IPS-20b (cell line): ENCODE results near the gene ARMH1.

ENCODE experiments used
- H3K27ac ChIP-seq: one replicate; pipeline ENCODE4 v1.5.1; 2013; ENCODE audit warnings: low read length
- H3K27me3 ChIP-seq: 2 replicates; pipeline ENCODE4 v1.6.1; 2013; ENCODE audit warnings: mild to moderate bottlenecking, low read length, inconsistent platforms; ENCODE audit not compliant: insufficient read depth
- H3K36me3 ChIP-seq: 2 replicates; pipeline ENCODE4 v1.6.1; 2013; ENCODE audit warnings: low read depth, mild to moderate bottlenecking, inconsistent platforms, low read length, moderate library complexity; ENCODE audit not compliant: insufficient read depth
- H3K4me1 ChIP-seq: 2 replicates; pipeline ENCODE4 v1.6.1; 2013; ENCODE audit warnings: mild to moderate bottlenecking, control low read depth, inconsistent platforms, low read length, moderate library complexity; ENCODE audit not compliant: insufficient read depth
- H3K4me3 ChIP-seq: 2 replicates; pipeline ENCODE4 v1.5.1; 2013; ENCODE audit warnings: mild to moderate bottlenecking, low read length, inconsistent platforms
- H3K9ac ChIP-seq: 2 replicates; pipeline ENCODE4 v1.6.1; 2013; ENCODE audit warnings: low read depth, mild to moderate bottlenecking, inconsistent platforms, low read length, moderate library complexity
- H3K9me3 ChIP-seq: 2 replicates; pipeline ENCODE4 v1.6.1; 2013; ENCODE audit warnings: mild to moderate bottlenecking, low read depth, low read length, inconsistent platforms; ENCODE audit not compliant: insufficient read depth

ARMH1 gene

DNA sequence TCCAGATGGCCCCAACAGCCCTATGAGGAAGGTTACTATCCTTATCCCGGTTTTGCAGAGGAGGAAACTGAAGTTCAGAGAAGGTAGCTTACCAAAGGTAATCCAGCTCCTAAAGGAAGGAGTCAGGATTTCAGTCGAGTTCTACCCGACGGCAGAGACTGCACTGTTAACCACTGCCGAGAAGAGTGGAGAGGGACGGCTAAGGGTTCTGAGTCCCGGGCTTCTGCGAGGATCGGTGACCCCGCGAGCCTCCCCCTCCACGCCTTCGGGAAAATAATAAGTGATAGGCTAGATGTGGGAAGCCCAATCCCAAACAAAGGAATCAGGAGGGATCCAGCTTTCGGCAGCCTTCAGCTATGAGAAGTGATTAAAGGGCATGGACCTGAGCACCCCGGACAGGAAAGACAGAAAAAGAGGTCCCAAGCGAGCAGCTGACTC, 820 bp upstream of the ARMH1 start:
- peak overlapping the region; percentile 86; the same call in 1 of the 2 replicates for H3K9ac ChIP-seq
- H3K9me3 ChIP-seq = no peaks in the 10 kb centered on the region
- H3K36me3 ChIP-seq = no peaks in the 10 kb centered on the region
- H3K27me3 ChIP-seq = no peaks in the 10 kb centered on the region; the same call in 1 of the 2 replicates
- H3K27ac ChIP-seq = no peak overlapping the region
- H3K4me1 ChIP-seq = peaks cover 9% of the 10 kb centered on the region
- H3K4me3 ChIP-seq = peak overlapping the region; percentile 91

- Histone ChIP-seq H3K4me1 (peaks cover 9% of the 10 kb centered on the region), H3K9me3 (no peaks in the 10 kb centered on the region), H3K9ac (peak overlapping the region; percentile 69; the same call in 1 of the 2 replicates), H3K27me3 (no peaks in the 10 kb centered on the region; the same call in 1 of the 2 replicates), H3K4me3 (peak overlapping the region; percentile 91), H3K36me3 (no peaks in the 10 kb centered on the region), H3K27ac (no peak overlapping the region)
Measured at GRCh38 chr1:44675186-44675585, 672 bp downstream of the ARMH1 start.

GRCh38 chr1:44676484-44677200, 2.1 kb downstream of the ARMH1 start:
- H3K27ac ChIP-seq = no peak overlapping the region
- no peaks in the 10 kb centered on the region for H3K9me3 ChIP-seq
- H3K4me3 ChIP-seq = no peak overlapping the region
- H3K9ac ChIP-seq = no peak overlapping the region
- H3K27me3 ChIP-seq = no peaks in the 10 kb centered on the region; the same call in 1 of the 2 replicates
- H3K36me3 ChIP-seq = no peaks in the 10 kb centered on the region
- peaks cover 9% of the 10 kb centered on the region for H3K4me1 ChIP-seq

- no peaks in the 10 kb centered on the region for H3K9me3 ChIP-seq
- no peak overlapping the region for H3K27ac ChIP-seq
- H3K4me1 ChIP-seq = peaks cover 15% of the 10 kb centered on the region
- no peaks in the 10 kb centered on the region for H3K36me3 ChIP-seq
- no peak overlapping the region for H3K9ac ChIP-seq
- H3K27me3 ChIP-seq = no peaks in the 10 kb centered on the region; the same call in 1 of the 2 replicates
- H3K4me3 ChIP-seq = no peak overlapping the region
Measured at GRCh38 chr1:44677201-44677766, 2.8 kb downstream of the ARMH1 start.

DNA sequence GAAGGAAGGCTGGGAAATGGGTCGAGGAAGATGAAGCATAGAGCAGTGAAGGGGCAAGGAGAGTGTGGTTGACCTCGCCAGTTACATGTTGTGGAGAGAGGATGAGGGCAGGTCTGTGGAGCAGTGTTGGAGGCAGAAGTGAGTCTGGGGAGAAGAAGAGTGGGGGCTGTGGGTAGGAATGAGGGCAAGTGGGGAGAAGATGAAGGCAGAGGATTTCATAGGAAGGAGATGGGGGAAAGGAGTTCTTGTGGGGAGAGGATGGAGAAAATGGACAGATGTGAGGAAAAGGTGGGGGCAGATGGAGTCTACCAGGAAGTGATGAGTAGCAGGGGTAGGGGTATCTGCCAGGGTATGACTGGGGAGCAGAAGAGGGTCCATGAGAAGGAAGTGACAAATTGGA, 3.6 kb downstream of the ARMH1 start:
- H3K36me3 ChIP-seq = no peaks in the 10 kb centered on the region
- H3K9me3 ChIP-seq = no peaks in the 10 kb centered on the region
- H3K4me3 ChIP-seq = no peak overlapping the region
- no peak overlapping the region for H3K9ac ChIP-seq
- peaks cover 10% of the 10 kb centered on the region for H3K4me1 ChIP-seq
- H3K27me3 ChIP-seq = no peaks in the 10 kb centered on the region; the same call in 1 of the 2 replicates
- H3K27ac ChIP-seq = no peak overlapping the region

GRCh38 chr1:44678626-44679025, 4.1 kb downstream of the ARMH1 start:
- H3K27me3 ChIP-seq = no peaks in the 10 kb centered on the region
- no peaks in the 10 kb centered on the region for H3K36me3 ChIP-seq
- no peak overlapping the region for H3K4me3 ChIP-seq
- peaks cover 7% of the 10 kb centered on the region for H3K4me1 ChIP-seq
- no peaks in the 10 kb centered on the region for H3K9me3 ChIP-seq
- H3K27ac ChIP-seq = no peak overlapping the region
- no peak overlapping the region for H3K9ac ChIP-seq

DNA sequence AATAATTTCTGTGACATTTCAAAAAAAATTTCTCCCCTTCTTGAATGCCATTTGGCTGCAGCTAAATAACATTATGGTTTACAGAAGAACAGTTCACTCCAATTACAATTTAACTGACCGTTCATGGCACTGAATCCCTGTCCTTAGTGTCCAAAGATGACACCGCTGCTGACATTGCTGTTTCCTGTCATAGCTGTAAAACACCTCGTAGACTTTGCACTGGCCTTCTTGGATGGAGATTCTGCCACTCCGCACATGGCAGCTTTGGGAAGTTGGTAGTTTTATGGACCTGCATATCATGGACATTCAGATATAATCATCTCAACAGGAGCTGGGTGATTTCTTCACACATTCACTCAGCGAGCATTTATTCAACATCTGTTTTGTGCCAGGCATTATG, 5.0 kb downstream of the ARMH1 start:
- no peak overlapping the region for H3K4me3 ChIP-seq
- H3K36me3 ChIP-seq = no peaks in the 10 kb centered on the region
- no peak overlapping the region for H3K9ac ChIP-seq
- no peak overlapping the region for H3K27ac ChIP-seq
- peaks cover 7% of the 10 kb centered on the region for H3K4me1 ChIP-seq
- H3K9me3 ChIP-seq = no peaks in the 10 kb centered on the region
- no peaks in the 10 kb centered on the region for H3K27me3 ChIP-seq

DNA sequence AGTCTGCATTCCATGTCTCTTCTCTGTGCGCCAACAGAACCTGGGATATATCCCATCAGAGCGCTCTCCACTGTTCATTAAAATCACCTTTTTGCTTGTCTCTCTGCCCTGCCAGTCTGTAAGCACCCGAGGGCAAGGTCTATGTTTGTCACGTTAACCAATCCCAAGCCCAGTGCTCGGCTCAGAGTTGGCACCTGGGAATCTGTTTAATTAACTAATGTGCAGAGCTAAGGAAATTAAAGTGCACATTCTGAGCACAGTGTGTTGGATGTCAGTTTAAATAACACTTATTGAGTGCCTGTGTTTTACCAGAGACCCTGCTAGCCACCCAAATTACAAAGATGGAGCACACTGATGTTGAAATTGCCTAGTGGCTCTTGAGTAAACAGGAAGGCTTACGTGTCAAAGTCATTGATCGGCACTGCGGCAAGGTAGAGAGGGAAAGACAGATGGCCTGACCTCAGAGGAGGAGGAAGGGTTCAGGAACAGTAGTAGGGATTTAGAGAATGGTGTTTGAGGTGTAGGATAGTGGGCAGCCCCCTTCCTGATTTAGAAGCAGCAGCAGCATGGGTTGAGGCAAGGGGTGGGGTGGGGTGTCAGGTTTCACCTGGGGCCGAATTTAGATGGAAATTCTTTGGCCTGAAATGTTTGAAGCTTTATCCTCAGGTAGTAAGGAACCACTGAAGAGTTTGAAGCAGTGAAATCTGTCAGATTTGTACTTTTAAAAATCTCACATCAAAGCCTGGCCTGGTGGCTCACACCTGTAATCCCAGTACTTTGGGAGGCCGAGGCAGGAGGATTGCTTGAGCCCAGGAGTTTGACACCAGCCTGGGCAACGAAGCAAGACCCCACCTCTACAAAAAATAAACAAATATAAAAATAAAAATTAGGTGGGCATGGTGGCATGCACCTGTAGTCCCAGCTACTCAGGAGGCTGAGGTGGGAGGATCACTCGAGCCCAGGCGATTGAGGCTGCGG, 7.7 kb downstream of the ARMH1 start:
- Histone ChIP-seq H3K9ac (peak overlapping the region; percentile 56; the same call in 1 of the 2 replicates), H3K4me3 (peak overlapping the region; percentile 31; the same call in 1 of the 2 replicates), H3K9me3 (no peaks in the 10 kb centered on the region), H3K27ac (peak overlapping the region; percentile 48), H3K4me1 (peaks cover 9% of the 10 kb centered on the region), H3K36me3 (no peaks in the 10 kb centered on the region), H3K27me3 (no peaks in the 10 kb centered on the region)

DNA sequence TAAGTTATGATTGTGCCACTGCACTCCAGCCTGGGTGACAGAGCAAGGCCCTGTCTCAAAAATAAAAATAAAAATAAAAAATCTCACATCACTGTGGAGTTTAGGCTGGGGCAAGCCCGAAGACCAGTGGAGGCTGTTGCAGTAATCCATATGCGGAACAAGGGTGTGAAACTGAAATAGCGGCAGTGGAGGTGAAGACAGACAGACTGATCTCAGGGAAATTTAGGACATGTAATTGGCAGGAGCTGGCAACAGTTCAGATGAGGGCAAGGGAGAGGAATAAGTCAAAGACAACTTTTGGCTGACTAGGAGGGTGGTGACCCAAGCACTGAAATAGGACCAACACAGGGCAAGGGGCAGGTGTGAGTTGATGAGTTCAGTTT, 8.4 kb downstream of the ARMH1 start:
- no peaks in the 10 kb centered on the region for H3K27me3 ChIP-seq
- no peak overlapping the region for H3K4me3 ChIP-seq
- H3K9me3 ChIP-seq = no peaks in the 10 kb centered on the region
- no peak overlapping the region for H3K9ac ChIP-seq
- no peaks in the 10 kb centered on the region for H3K36me3 ChIP-seq
- H3K27ac ChIP-seq = no peak overlapping the region
- H3K4me1 ChIP-seq = peaks cover 9% of the 10 kb centered on the region

DNA sequence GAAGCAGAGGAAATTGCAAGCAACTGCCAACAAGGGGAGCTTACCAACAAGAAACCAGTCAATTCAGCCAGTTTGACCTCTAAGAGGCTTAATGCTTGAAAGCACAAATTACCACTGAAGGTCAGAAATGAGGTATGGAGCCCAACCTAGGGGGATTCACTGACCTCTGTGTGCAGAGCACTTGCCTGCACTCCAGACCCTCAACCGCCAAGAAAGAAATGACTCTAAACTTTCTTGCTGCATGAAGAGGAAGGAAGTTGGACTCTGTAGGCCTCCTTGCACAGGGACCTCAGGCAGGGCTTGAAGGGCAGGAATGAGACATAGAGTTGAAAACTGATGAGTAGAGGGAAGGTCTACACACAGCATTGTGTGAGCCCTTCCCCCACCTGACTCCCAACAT, 10.0 kb downstream of the ARMH1 start:
- no peak overlapping the region for H3K9ac ChIP-seq
- H3K27ac ChIP-seq = no peak overlapping the region
- H3K4me3 ChIP-seq = no peak overlapping the region
- H3K27me3 ChIP-seq = no peaks in the 10 kb centered on the region
- H3K9me3 ChIP-seq = no peaks in the 10 kb centered on the region
- peaks cover 17% of the 10 kb centered on the region for H3K4me1 ChIP-seq
- H3K36me3 ChIP-seq = no peaks in the 10 kb centered on the region

- H3K4me1 ChIP-seq = peaks cover 17% of the 10 kb centered on the region
- no peak overlapping the region for H3K9ac ChIP-seq
- no peaks in the 10 kb centered on the region for H3K36me3 ChIP-seq
- no peaks in the 10 kb centered on the region for H3K27me3 ChIP-seq
- no peak overlapping the region for H3K4me3 ChIP-seq
- H3K9me3 ChIP-seq = no peaks in the 10 kb centered on the region
- H3K27ac ChIP-seq = no peak overlapping the region
Measured at GRCh38 chr1:44685218-44685617, 10.7 kb downstream of the ARMH1 start.
